ENCODE results near the gene ZNF594.
"Not testable (repeated sequence)": the region's sequence is repeated elsewhere in the genome, so short reads cannot be mapped to it uniquely, and the experiment has no call there.

ZNF594 gene

DNA sequence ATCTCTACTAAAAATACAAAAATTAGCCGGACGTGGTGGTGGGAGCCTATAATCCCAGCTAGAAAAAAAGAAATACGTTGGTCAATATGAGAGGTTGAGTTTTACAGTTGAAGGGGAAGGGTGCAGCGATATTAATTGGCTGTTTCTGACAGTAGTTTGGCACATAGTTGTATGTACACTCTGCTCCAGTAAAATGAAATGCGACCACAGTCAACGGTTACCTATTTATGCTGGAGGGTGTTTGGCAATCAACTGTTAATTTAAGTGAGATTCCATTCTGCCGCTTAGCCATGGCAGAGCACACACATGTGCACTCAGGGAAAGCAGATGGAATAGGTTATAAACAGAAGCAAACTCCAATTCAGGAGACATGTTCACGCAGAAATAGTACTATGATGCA, 9.3 kb upstream of the ZNF594 start:
- no peak for DNase-seq (ENCODE audit: low read depth)

DNA sequence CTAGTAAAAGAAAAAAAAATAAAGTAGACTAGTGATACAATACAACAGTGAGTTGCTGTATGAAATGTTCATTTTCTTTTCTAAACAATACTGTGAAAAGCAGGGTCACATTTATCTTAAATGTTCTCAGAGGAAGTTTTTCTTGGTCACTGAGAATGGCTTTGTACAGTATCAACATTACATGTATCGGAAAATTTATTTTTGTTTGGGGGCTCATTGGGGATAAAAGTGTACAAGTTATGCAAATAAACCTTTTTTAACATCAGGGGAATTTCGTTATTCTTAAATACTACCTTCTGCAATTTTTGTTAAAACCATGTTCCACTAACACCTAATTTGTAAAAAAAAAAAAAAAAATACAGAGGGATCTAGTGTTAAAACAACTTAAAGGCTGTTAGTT, 8.7 kb upstream of the ZNF594 start:
- no peak for DNase-seq (ENCODE audit: low read depth)

DNA sequence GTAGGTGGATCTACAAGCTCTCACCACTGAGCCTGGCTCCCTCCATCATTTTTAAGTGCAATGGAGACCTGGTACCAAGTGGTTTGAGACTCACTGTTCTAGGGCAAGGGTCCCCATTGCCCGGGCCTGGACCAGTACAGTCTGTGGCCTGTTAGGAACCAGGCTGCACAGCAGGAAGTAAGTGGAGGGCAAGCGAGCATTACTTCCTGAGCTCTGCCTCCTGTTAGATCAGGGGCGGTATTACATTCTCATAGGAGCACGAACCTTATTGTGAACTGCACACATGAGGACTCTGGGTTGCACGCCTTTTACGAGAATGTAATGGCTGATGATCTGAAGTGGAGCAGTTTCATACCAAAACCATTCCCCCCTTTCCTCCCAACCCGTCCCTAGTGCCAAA, 6.8 kb upstream of the ZNF594 start:
- no peak for DNase-seq (ENCODE audit: low read depth)

DNA sequence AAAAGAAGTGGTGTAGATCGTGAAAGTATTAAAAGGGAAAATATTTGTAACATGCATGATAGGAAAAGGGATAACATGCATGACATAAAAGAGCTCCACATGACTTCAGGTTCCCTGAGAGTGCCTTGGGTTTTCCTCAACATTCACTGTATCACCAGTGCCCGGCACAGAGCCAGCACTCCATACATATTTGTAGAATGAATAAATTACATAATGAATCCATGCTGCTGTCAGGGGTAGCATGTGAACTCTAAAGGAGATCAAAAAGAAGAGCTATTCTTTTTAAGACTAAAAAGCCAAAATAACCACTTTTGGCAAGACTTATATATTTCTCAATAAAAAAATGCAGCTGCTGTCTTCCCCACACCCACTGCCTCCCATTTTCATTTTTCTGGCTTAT, 2.7 kb upstream of the ZNF594 start:
- no peak for DNase-seq (ENCODE audit: low read depth)

DNA sequence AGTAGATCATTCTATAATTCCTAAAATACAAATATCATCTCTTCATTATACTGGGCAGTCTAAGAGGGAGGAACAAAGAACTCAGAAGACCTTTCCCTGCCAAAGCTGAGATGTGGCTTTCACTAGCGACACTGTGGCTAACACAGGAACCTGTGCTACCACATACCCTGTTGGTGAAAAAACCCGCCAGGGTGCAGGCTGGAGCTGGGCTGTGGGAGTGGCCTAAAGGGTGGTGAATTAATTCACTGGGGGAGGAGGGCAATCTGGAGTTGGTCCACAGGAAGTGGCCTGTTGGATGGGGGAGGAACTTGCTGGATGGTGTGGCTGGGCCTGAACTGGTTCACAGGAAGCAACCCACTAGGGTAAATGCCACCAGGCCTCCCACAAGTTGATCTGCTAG, 7.4 kb downstream of the ZNF594 start:
- DNase-seq (ENCODE audit: low read depth) = no peak

DNA sequence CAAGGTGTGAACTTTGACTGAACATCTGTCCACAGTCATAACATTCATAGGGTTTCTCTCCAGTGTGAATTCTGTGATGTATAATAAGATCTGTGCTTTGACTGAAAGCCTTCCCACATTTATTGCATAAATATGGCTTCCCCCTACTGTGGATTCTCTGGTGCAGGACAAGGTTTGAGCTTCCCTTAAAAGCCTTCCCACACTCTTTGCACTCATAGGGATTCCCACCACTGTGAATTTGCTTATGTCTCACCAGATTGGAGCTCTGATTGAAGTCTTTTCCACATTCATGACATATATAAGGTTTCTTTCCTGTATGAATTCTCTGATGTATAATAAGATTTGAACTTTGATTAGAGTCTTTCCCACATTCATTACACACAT, 8.3 kb downstream of the ZNF594 start:
- DNase-seq (ENCODE audit: low read depth) = no peak

DNA sequence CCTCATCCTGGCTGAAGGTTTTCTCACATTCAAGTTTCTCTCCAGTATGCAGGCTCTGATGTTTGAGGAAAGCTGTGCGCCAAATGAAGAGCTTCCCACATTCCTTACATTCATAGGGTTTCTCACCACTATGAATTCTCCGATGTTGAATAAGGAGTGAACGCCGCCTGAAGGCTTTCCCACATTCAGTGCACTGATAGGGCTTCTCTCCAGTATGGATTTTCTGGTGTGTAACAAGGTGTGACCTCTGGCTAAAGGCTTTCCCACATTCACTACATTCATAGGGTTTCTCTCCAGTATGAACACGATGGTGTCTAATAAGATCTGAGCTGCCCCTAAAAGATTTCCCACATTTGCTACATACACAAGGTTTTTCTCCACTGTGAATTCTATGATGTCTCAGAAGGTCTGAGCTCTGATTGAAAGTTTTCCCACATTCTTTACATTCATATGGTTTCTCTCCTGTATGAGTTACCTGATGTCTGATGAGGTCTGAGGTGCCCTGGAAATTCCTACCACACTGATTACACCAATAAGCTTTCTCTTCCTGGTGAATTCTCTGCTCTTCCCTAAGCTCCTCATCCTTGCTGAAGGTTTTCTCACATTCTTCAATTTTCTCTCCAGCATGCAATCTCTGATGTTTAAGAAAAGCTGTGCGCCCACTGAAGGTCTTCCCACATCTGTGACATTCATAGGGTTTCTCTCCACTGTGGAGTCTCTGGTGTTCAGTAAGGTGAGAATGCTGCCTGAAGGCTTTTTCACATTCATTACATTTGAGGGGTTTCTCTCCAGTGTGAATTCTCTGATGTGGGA, 8.9 kb downstream of the ZNF594 start:
- DNase-seq (ENCODE audit: low read depth) = no peak

DNA sequence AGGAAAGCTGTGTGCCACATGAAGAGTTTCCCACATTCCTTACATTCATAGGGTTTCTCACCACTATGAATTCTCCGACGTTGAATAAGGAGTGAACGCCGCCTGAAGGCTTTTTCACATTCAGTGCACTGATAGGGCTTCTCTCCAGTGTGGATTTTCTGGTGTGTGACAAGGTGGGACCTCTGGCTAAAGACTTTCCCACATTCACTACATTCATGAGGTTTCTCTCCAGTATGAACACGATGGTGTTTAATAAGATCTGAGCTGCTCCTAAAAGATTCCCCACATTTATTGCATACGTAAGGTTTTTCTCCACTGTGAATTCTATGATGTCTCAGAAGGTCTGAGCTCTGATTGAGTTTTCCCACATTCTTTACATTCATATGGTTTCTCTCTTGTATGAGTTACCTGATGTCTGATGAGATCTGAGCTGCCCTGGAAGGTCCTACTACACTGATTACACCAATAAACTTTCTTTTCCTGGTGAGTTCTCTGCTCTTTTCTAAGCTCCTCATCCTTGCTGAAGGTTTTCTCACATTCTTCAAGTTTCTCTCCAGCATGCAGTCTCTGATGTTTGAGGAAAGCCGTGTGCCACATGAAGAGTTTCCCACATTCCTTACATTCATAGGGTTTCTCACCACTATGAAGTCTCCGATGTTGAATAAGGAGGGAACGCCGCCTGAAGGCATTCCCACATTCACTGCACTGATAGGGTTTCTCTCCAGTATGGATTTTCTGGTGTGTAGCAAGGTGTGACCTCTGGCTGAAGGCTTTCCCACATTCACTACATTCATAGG, 10.0 kb downstream of the ZNF594 start:
- no peak for DNase-seq (ENCODE audit: low read depth)

DNA sequence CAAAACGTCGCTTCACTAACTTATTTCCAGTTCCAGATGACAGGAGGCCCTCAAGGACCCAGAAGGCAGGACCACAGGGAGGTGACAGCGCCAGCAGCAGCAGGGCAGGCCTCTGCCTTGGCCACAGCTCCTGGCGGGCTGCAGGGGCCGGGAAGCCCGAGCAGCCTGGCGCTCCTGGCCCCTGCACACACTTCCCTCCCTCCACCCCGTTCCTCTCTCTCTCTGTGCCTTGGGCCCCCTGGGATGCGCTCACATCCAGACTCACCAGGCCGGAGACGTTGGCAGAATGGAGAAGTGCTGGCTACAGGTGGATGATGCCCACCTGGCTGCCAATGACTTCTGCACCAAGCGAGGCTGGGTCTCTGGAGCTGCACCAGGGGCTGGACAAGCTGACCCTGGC, 12.7 kb downstream of the ZNF594 start:
- DNase-seq (ENCODE audit: low read depth) = no peak

DNA sequence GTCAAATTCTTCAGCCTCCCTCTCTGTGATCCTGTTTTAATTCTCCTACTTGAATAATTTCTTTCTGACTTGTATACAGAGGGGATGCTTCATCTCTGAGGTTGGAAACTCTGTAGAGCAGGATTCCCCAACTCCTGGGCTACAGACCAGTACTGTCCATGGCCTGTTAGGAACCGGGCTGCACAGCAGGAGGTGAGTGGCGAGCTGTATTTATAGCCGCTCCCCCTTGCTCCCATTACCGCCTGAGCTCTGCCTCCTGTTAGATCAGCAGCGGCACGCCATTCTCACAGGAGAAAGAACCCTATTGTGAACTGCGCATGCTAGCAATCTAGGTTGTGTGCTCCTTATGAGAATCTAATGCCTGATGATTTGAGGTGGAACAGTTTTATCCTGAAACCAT, 16.6 kb downstream of the ZNF594 start:
- DNase-seq (ENCODE audit: low read depth) = not testable (repeated sequence)

DNA sequence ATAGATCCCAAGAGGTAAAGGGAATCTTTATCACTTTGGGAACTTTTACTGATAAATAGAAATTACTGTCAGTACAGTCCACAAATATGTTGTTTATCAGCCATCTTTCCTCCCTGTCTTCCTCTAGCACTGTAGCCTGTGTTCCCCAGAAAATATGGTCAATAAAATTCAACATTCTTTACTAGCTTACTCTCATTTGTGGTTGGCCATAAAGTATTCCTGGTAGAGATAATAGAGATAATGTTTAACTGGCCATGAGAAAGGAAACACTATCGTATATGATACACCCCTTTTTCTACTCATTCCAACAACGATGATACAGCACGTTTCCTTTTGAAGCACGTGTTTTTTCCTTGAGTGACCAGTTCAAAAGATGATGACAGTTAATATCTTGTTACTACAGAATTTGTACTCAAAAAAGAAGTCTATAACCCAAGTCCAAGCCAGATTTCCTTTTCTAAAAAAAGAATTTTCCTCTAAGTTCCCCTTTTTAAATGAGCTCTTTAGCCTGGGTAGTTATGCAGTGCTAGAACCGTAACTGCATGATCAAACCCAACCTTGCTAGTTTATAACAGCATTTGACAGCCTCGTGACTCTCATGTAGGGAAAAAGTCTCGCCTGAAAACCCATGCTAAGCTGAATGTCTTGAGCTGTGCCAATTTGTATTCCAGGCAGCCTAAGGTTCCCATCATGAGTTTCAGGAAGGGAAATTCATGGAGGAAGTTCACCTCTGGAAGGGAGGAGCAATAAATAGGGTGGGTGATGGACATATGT, 25.7 kb downstream of the ZNF594 start:
- DNase-seq (ENCODE audit: low read depth) = not testable (repeated sequence)

DNA sequence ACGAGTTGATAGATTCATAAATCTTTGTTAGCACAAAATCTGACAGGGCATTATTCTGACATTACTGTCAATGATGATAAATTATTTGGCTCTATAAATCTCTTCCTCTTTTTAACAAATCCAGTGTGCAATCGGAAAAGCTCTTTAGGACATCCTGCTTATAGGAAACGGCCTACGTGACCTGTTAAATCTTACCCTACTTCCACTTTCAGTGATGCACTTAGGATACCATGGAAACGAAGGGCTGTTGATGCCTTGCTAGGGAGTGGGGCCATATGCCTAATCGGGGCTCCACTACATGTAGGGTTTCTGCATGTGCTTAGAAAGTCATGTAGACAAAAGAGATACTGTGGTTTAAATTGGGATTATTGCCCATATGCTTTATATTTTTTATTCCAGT, 27.2 kb downstream of the ZNF594 start:
- DNase-seq (ENCODE audit: low read depth) = no peak

DNA sequence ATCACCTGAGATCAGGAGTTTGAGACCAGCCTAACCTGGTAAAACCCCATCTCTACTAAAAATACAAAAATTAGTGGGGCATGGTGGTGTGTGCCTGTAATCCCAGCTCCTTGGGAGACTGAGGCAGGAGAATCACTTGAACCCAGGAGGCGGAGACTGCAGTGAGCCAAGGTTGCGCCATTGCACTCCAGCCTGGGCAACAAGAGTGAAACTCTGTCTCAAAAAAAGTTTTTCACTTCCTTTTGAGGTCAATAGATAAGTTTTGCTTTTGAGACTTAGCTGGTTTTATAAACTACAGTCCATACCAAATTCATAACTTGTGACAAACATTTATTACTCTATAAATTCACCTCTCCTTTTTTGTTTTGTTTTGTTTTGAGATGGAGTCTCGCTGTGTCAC, 29.9 kb downstream of the ZNF594 start:
- not testable (repeated sequence) for DNase-seq (ENCODE audit: low read depth)

DNA sequence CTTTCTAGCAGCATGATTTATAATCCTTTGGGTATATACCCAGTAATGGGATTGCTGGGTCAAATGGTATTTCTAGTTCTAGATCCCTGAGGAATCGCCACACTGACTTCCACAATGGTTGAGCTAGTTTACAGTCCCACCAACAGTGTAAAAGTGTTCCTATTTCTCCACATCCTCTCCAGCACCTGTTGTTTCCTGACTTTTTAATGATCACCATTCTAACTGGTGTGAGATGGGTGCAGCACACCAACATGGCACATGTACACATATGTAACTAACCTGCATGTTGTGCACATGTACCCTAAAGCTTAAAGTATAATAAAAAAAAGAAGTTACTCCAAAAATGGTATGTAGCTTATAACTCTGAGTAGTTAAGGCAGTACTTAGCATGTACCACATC, 31.0 kb downstream of the ZNF594 start:
- DNase-seq (ENCODE audit: low read depth) = not testable (repeated sequence)

DNA sequence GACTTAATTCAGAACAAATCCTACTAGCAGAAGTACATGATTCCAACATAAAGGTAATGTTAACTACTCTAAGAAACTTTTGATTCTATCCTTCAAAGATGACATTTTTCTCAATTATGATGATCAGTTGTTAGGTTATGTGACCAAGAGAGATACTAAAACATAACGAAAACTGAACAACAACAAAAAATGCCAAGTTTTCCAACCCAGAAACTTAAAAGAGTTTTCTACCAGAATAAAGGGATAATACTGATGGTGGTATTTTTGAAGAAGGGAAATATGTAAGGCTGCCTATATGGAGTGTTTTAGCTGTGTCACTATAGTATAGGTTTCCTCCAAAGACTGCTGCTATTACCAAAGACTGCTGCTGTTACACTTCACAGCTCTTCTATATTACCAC, 45.5 kb downstream of the ZNF594 start:
- DNase-seq (ENCODE audit: low read depth) = not testable (repeated sequence)

DNA sequence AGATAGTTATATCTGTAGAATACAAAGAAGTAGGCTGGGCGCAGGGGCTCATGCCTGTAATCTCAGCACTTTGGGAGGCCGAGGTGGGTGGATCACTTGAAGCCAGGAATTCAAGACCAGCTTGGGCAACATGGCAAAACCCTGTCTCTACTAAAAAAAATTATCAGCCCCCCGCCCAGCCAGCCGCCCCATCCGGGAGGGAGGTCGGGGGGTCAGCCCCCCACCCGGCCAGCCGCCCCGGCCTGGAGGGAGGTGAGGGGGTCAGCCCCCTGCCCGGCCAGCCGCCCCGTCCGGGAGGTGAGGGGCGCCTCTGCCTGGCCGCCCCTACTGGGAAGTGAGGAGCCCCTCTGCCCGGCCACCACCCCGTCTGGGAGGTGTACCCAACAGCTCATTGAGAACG, 48.8 kb downstream of the ZNF594 start:
- not testable (repeated sequence) for DNase-seq (ENCODE audit: low read depth)

DNA sequence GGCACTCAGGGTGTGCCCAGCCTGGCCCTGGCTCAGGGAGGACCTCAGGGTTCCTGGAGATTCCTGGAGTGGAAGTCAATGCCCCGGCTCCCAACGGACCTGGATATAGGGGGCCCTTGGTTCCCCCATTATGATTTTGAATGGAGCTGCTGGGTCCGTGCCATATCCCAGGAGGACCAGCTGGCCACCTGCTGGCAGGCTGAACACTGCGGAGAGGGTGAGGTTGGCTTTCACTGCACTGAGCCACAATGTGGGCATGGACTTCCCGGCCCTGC, 52.3 kb downstream of the ZNF594 start:
- DNase-seq (ENCODE audit: low read depth) = no peak

DNA sequence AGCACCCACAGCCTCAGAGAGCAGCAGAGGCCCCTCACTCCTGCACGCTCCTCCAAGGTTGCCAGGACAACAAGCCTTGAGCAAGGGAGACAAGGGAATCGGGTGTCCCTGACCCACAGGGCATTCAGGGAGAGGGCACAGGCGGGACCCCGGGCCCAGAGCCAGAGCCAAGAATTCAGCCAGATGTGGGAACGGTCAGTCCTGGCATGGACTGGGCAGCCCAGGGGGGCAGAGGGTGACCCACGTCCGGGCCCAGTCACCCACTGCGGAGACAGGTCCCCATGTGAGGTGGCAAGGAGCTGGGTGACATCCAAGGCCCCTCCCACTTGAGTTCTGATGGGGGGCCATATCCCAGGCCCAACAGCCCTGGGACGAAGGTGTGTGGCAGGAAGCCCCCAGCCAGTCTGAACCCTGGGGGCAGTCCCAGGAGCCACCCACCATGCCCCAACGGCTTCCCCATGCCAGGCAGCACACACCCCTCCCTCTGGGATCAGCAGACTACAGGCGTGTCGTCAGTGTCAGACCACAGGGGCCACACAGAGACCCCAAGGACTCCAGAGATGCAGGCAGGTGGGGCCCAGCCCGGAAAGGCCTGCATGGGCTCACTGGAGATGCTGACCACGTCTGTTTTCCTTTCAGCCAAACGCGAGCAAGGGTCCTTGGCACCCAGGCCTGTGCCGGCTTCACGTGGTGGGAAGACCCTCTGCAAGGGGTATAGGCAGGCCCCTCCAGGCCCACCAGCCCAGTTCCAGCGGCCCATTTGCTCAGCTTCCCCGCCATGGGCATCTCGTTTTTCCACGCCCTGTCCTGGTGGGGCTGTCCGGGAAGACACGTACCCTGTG, 52.8 kb downstream of the ZNF594 start:
- DNase-seq (ENCODE audit: low read depth) = no peak

DNA sequence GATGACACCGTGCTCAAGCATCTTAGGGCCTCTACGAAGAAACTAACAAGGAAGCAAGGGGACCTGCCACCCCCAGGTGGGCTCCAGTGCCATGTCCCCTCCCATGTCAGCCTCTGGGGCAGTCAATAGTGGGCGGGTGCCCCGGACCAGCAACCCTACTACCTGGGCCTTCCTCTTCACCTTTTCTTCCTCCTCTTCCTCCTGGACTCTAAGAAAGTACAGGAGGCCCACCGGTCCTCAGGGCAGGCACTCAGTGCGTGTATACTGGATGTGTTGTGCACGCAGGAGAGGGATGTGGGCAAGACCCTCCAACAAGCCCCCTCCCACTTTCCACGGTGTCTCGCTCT, 53.5 kb downstream of the ZNF594 start:
- DNase-seq (ENCODE audit: low read depth) = not testable (repeated sequence)

DNA sequence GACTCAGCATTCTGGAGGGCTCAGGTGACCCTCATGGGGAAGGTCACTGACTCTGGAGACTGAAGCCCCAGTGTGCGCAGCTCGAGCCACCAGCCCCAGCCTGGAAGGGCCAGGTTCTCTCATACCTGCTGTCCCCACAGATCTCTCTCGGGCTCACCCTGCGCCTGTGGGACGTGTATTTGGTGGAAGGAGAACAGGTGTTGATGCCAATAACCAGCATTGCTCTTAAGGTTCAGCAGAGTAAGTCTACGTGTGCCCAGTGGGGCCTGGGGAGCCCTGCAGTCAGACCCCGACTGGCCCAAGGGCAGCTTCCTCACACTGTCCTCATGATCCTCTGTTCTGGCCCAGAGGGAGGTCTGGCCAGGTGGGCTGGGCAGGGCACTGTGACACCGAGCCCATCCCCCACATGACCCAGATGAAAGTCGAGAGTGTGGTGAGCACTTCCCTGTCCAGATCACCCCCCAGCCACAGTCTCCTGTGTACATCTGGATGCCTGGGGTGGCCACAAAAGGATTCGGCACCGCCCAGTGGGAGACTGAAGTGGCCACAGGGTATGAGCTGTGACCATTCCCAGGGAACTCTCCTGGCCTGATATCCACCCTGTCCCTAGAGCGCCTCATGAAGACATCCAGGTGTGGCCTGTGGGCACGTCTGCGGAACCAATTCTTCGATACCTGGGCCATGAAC, 54.0 kb downstream of the ZNF594 start:
- DNase-seq (ENCODE audit: low read depth) = not testable (repeated sequence)

DNA sequence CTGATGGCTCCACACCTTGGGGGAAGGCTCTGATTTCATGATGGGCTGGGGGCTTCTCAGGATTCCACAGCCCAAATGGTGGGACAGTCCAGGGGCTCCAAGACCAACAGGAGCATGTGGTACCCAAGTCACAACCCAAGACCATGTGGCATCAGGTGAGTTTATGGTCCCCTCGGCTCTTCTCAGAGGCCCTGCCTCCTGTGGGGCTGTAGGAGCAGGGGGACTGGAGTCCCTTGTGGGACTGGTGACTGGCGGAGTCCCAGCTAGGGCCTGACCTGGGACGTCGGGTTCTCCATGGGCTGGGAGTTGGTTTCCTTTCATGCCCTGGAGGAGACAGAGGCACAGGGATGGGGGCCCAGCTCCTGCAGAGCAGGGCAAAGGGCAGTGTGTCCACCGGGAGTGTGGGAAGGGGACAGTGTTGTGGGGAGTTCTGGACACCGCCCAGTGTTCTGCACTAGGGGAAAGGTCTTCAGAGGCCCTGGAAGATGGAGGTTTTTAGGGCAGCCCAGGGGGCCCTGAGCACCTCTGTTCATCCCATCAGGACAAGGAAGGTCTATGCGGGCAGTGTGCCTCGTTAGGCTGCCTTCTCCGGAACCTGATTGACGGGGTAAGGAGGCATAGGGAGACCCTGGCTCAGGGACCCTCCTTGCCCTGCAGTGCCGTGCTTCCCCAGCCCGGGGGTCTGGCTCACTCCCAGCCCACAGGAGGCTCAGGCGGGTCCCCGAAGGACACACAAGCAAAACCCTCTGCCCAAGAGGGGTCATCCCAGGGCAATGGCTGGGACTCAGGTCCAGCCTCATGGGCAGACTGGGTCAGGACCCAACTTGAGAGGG, 54.9 kb downstream of the ZNF594 start:
- DNase-seq (ENCODE audit: low read depth) = not testable (repeated sequence)
